ENCODE results near the gene ZER1.
"Not testable (repeated sequence)": the region's sequence is repeated elsewhere in the genome, so short reads cannot be mapped to it uniquely, and the experiment has no call there.

The ZER1 gene

GRCh38 chr9:128713941-128714573, 57.7 kb downstream of the ZER1 start:
- DNase-seq: no peak

GRCh38 chr9:128713411-128713780, 58.3 kb downstream of the ZER1 start:
- DNase-seq: no peak

- DNase-seq: no peak
These were observed 59.0 kb downstream of the ZER1 start for GRCh38 chr9:128712451-128713410.

- no peak for DNase-seq
These were observed 64.3 kb downstream of the ZER1 start for GRCh38 chr9:128707446-128707845.

GRCh38 chr9:128706671-128707381, 64.9 kb downstream of the ZER1 start:
- no peak for DNase-seq

GRCh38 chr9:128706045-128706444, 65.7 kb downstream of the ZER1 start:
- no peak for DNase-seq

GRCh38 chr9:128705051-128705965, 66.4 kb downstream of the ZER1 start:
- no peak for DNase-seq

- no peak for DNase-seq
These were observed 67.4 kb downstream of the ZER1 start for GRCh38 chr9:128704356-128704670.

GRCh38 chr9:128703616-128704355, 67.9 kb downstream of the ZER1 start:
- no peak for DNase-seq

- no peak for DNase-seq
These were observed 68.6 kb downstream of the ZER1 start for GRCh38 chr9:128702949-128703615.

- peak; percentile 75 for DNase-seq
These were observed 69.2 kb downstream of the ZER1 start, which contains the start of gene PKN3 for GRCh38 chr9:128702445-128702948. PKN3 (plus strand) TSS chr9:128702503; CDS start chr9:128702916, 413 bp downstream.

GRCh38 chr9:128701227-128701854, 70.4 kb downstream of the ZER1 start:
- DNase-seq: no peak

- not testable (repeated sequence) for DNase-seq
These were observed 72.5 kb downstream of the ZER1 start for GRCh38 chr9:128699096-128699795.

- no peak for DNase-seq
These were observed 74.6 kb downstream of the ZER1 start for GRCh38 chr9:128696923-128697707.

GRCh38 chr9:128694344-128694743, 77.4 kb downstream of the ZER1 start:
- DNase-seq: no peak

GRCh38 chr9:128693738-128694137, 78.0 kb downstream of the ZER1 start:
- not testable (repeated sequence) for DNase-seq

- DNase-seq: no peak
These were observed 81.1 kb downstream of the ZER1 start for GRCh38 chr9:128690684-128691034.

GRCh38 chr9:128689820-128690683, 81.7 kb downstream of the ZER1 start:
- no peak for DNase-seq

Data from NCI-H1048 (cell line).